Activated CD4-positive, alpha-beta T cell treated with anti-CD3 and anti-CD28 coated beads, Interleukin-2, amount 10 ng/mL, durations not matched to agents 7 days and 5 days (primary cell): Measurements from ENCODE around the gene SALL2. TPM values are rescaled to one million over a fixed set of nuclear protein-coding genes. Genes with fewer than 3 reads are reported as not detected.

ENCODE experiments used
- total RNA-seq, 2 experiments: library from RNA; stranded (reverse); gene quantifications; one replicate each; pipeline ENCODE4 v1.2.3, GENCODE V29; 2021

Gene SALL2
- total RNA-seq, 2 experiments from 2014 or later, result 1.9 to 2.2 TPM

Other genes starting within 250 kb of the SALL2 start
- gene RPGRIP1, start 246.3 kb downstream of the SALL2 start, total RNA-seq, result not detected
- 100 to 1,000 TPM; 125 to 139 TPM for gene SUPT16H, start 142.3 kb downstream of the SALL2 start, total RNA-seq
- 100 to 1,000 TPM; 123 to 127 TPM for gene CHD8, start 70.2 kb downstream of the SALL2 start, total RNA-seq
- gene RAB2B, start 49.4 kb downstream of the SALL2 start, total RNA-seq, result 10 to 100 TPM; 23.3 to 23.8 TPM
- gene TOX4, start 49.2 kb downstream of the SALL2 start, total RNA-seq, result 10 to 100 TPM; 78.0 to 83.1 TPM
- gene METTL3, start 15.0 kb downstream of the SALL2 start, total RNA-seq, result 10 to 100 TPM; 80.2 to 81.4 TPM
- gene OR10G3, start 53.7 kb upstream of the SALL2 start, total RNA-seq, result not detected
- gene OR10G2, start 108.6 kb upstream of the SALL2 start, total RNA-seq, result not detected
- gene OR4E2, start 127.5 kb upstream of the SALL2 start, total RNA-seq, result not detected
- under 1 TPM; 0.05 to 0.23 TPM for gene OR4E1, start 147.5 kb upstream of the SALL2 start, total RNA-seq